HL-60/S4 treated with retinoic acid at 250 ng/mL for 4 days and 3 days (cell line): Measurements from ENCODE around the gene CDH13.

ENCODE experiments used
- in situ Hi-C: fragments of 300-500 bp; cut with MboI; formaldehyde crosslinking; loops from 2 replicates; pipeline ENCODE4 v1.7.0; 2022; ENCODE audit warnings: low sequenced_read_pairs

The CDH13 gene

DNA sequence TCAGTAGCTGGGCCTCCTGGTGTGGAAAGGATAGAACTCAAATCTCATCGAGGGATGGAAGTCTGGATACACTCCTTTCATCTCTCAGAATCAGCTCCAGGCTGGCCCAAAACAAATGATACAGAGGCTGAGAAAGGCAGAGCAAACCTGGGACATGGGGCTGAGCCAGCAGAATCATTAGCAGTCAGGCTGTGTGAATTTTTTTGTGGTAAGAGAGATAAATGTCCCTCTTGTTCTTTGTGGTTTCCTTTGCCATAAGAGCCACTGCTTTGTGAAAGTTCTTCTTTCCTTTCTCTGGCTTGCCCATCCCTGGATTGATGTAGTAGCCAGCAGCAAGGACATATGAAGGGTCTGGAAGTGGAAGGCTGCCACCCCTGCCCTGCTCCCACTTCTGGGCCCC is 146.2 kb downstream of the CDH13 start:
- in situ Hi-C loops: no loop called here

- in situ Hi-C loops: no loop called here
Measured at GRCh38 chr16:82776470-82777146, 149.8 kb downstream of the CDH13 start.

DNA sequence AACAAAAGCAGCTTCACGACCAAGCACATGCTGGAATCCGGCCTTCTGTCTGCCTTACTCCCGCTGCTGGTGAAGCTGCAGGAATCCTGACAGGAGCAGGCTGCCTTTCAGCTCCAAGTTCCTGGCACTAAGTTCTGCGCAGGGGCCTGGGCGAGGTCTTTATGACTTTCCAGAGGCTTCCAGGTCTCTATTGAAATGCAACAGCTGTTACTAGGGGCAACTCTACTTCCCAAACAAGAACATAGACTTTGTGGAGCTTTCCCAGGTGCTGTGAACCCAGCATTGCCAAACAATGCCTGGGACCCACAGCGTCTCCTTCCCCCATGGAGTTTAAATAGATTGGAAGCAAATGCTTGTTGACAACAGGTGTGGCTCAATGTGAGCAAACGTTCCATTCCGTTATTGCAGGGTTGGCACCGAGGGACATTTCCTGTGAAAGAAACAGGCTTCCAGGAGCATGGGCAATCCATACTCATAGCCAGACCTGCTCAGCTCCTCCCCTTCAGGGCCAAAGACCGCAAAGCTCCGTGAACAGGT is 156.0 kb downstream of the CDH13 start:
- in situ Hi-C loops: no loop called here

GRCh38 chr16:82783933-82784572 is 157.3 kb downstream of the CDH13 start:
- in situ Hi-C loops: no loop called here

GRCh38 chr16:82784573-82784968 is 157.8 kb downstream of the CDH13 start:
- in situ Hi-C loops: no loop called here

DNA sequence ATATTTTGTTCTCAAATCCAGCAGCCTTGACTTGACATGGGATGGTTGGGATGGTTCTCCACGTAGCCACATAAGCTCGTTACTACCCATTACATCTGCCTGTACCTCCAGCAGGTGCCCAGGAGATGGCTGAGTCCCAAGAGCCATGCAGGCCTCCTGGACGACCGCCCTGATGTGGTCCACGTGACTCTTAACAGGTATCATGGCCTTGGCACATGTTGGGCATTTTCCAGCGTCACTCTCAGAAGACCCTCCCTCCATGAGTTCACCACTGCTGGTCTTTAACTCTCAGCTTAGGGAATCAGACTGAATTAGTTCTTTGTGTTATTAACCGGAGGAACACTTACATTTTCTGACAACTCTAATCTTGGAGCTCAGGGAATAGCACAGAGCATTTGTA is 161.5 kb downstream of the CDH13 start:
- in situ Hi-C loops: no loop called here

DNA sequence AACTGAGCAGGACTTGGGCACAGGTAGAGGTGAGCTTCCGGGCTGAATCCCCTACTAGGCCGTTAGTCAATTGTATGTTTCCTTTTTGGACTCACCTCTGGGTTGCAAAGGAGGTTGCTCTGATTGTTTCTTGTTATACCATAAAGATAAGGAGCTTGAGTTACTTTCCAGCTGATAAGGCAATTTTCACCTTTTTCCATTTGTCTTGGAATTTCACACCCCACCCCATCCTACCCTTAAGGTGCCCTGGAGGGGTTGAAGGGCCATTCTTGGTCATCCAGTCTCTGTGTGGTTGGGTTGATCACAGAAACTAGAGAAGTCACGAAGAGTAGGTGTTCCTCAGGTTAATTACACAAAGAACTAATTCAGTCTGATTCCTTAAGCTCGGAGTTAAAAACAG is 162.2 kb downstream of the CDH13 start:
- in situ Hi-C loops: no loop called here

DNA sequence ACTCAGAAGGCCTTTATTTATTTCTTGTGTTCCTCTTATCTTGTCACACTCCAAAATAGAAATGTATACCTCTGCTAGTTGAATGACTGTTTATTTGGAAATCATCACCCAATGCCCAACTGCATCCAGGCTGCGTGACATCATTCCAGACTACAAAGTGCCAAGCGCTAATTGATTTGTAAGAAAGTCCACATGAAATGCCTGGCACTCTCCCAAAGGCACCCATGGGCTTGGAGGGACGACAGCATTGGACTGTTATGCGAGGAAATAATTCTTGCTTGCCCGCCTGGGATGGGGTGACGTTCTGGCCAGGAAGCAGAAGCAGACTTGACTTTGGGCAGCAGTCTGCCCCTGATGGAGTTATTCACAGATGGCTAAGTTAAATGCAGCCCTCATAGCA is 165.9 kb downstream of the CDH13 start:
- in situ Hi-C loops: no loop called here

GRCh38 chr16:82793528-82794245 is 166.9 kb downstream of the CDH13 start:
- in situ Hi-C loops: no loop called here

DNA sequence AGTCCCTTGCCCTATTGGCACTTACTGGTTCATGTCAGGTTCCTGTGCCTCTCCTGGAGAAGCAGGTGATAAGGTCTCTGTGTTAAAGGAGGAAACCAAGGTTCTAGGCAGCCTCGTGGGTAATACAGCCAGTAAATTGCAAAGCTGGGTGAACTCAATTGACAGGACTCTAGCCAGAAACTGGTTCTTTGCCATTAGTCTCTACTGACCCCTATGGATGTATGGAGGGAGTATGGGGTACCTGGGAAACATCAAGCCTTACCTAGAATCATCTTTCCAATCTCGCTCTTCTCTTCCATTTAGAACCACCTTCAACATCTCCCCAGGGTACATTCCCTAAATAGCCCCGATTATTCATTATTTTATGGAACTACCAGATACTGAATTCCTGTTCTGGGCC is 169.3 kb downstream of the CDH13 start:
- in situ Hi-C loops: no loop called here

- in situ Hi-C loops: no loop called here
Measured at GRCh38 chr16:82801361-82801760, 174.6 kb downstream of the CDH13 start.

- in situ Hi-C loops: no loop called here
Measured at GRCh38 chr16:82805866-82806265, 179.1 kb downstream of the CDH13 start.

DNA sequence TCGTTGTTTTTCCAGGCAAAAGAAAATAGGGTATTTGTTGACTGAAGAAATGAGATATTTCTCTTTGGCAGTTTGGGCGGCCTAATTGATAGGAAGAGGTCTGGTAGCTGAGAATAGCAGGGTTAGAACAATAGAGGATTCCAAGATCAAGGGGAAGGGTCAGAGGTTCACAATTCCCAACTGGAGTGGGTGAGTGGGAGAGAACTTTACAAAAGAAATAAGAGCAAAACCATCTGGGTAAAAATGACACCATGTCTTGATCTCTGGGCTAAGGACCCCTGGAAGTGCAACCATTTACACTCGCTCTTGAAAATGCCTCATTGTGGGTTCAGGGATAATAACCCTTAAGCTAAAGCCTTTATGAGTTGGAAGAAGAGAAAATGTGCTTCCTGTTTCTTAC is 180.5 kb downstream of the CDH13 start:
- in situ Hi-C loops: no loop called here

DNA sequence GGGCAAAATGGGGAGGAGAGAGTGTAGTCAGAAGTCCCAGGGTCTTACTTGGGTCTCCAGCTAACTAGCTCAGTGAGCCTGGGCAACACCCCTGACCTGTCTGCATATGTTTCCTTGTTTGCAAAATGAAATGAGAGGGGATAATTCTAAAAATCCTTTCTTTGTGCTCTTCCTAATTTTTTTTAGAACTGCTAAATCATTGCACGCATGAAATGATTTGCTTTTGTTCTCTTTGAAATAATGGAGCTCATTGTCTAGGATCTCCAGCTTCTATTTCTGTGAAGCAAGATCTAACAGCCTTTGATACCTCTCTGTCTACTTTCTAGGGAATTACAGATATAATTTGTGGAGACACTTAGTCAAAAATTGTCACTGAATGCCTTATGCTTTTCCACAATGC is 181.3 kb downstream of the CDH13 start:
- in situ Hi-C loops: no loop called here

- in situ Hi-C loops: no loop called here
Measured at GRCh38 chr16:82810077-82810476, 183.3 kb downstream of the CDH13 start.

GRCh38 chr16:82814059-82814458 is 187.3 kb downstream of the CDH13 start:
- in situ Hi-C loops: no loop called here

GRCh38 chr16:82819286-82819685 is 192.5 kb downstream of the CDH13 start:
- in situ Hi-C loops: no loop called here

- in situ Hi-C loops: no loop called here
Measured at GRCh38 chr16:82820855-82821254, 194.1 kb downstream of the CDH13 start.

GRCh38 chr16:82824408-82824807 is 197.6 kb downstream of the CDH13 start:
- in situ Hi-C loops: no loop called here

- in situ Hi-C loops: no loop called here
Measured at GRCh38 chr16:82829301-82829700, 202.5 kb downstream of the CDH13 start.

DNA sequence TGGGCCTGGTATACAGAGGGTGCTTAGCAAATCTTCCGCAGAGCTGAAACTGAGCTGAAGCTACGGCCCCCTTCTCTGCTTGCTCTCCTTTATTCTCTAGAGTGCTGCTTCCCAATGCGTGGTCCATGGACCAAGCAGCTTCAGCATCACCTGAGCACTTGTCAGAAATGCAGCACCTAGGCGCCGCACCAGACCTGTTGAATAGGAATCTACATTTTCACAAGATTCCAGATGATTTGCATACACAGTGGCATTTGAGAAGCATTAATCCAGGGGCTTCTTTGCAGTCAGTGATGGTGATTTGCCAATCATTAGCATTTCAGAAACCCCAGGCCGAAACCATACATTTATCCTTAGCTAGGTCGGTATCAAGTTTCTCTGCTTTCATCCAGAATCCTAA is 204.2 kb downstream of the CDH13 start:
- in situ Hi-C loops: no loop called here

DNA sequence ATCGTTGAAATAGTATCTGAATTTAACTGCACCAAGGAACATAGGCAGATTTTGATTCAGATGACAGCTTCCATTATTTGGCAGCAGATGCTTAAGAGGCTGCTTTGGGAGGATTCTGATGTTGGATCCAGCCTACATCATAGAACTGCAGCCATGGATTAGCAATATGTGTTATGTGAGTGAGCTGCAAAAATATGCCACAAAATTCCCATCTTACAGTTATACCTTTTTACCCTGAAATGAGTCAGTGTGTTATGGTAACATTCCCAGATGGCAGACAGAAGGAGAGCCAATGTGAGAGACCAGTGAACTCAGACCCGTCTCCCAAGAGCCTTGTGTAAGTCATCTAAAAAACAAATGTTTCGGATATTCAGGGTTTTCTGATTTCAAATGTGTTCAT is 206.1 kb downstream of the CDH13 start:
- in situ Hi-C loops: no loop called here
